Stimulated activated CD8-positive, alpha-beta memory T cell treated with anti-CD3 and anti-CD28 coated beads, Interleukin-4, amount 100 ng/mL, for 48 hours (primary cell): ENCODE data around the gene SERINC5.
A peak's percentile ranks its signal among the peaks of the same experiment; 100 is the strongest.
"Not testable (repeated sequence)": the region's sequence is repeated elsewhere in the genome, so short reads cannot be mapped to it uniquely, and the experiment has no call there.

ENCODE experiments used
- DNase-seq: peaks from one replicate; pipeline ENCODE4 v3.0.0-alpha.2; 2020

SERINC5 gene

GRCh38 chr5:80127116-80127552 lies 128.7 kb downstream of the SERINC5 start:
- DNase-seq = no peak

DNA sequence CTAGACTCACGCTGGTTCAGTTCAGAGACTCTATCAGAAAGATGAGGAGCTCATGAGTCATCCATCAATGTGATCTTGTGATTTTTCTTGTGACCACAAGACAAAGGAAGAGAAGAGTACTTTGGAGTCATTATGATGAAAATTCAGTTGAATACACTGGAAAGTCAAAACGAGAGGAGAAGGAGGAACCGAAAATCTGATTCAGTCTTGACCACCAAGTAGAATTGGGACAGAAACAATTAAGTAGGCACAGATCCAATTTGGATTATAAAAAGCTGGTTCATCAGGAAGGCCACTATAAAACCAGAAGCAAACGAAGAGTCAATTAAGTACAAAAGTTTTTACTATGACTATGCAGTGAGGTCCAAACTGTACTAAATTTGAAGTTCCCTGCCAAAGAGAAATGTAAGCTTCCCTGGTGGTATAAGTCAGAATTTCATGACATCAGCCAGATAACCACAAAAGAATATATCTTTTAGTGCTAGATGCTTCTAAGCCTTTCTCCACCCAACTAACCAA lies 129.8 kb downstream of the SERINC5 start:
- DNase-seq = no peak

DNA sequence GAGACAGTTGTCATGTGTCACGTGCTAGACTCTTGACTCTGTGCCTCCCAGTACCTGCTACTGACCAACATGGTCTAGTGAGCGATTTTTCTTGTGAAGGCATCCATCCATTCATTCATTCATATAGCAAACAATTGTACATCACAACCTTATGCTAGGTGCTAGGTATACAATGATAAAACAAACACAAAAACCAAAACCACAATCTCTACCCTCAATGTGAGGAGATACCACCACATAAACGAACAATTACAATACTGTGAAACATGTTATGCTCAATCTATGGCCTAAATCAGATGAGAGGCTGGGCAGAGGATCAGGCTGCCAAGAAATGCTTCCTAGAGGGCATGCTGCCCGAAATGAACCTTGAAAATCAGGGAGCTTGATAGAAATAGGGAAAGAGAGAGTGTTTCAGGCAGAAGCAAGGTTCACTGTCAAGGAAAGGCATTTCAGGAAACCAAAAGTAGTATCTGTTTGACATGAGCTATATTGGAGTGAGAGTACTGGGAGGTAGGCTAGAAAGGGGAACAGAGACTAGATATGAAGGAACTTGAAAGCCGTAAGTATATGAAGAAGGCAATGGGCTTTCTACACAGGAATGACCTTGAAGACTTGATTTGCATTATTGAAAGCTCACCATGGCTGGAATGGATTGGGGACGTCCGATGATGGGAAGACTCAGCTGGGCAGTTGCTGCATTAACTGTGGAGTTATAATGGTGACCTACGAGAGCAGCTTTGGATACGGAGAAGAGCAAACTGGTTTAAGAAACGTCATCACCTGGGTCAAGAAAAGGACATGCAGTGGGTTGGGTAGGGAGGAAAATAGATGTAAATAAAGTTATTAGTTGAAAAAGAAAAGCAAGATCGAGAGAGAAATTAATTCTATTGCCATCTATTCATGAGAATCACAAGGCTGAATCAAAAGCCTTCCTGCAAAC lies 130.6 kb downstream of the SERINC5 start:
- no peak for DNase-seq

DNA sequence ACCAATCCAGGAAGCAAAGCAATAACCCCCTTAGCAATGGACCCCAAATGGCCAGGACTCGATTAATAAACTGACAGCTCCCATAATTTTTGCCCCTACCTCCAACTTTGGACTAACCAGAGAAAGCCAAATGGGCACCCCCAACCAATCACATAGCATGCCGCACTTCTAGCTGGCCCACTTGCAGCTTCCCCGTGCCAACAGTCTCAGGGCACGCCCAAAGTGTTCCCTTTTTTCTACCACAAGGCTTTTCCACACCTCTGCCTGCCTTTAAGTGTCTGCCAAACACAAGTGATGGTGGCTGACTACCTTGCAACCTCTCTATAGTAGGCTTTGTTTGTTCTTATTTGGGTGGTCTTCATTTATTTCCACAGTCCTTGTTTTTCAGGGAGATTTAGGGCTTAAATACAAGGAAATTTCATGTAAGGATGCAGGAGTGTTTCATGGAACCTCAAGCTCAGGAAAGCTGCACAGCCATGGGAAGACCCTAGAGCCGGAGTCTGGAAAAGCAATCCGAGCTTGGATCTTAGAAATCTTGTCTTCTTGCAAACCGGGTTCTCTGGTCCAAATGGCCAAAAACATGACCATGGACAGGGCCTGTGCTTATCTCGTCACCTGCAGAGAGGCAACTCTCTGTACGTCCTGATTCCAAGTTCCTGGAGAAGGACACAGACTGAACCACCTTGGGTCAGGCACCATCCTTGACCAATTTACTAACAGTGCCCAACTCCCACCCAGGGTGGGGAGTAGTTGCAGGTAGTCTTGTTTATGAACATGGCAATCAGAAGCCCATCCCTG lies 131.5 kb downstream of the SERINC5 start:
- DNase-seq = no peak

- DNase-seq = no peak
Observed at GRCh38 chr5:80122579-80122978, 133.3 kb downstream of the SERINC5 start.

- DNase-seq = no peak
Observed at GRCh38 chr5:80119372-80119771, 136.5 kb downstream of the SERINC5 start.

GRCh38 chr5:80117446-80117845 lies 138.4 kb downstream of the SERINC5 start:
- no peak for DNase-seq

GRCh38 chr5:80116465-80116864 lies 139.4 kb downstream of the SERINC5 start:
- no peak for DNase-seq

DNA sequence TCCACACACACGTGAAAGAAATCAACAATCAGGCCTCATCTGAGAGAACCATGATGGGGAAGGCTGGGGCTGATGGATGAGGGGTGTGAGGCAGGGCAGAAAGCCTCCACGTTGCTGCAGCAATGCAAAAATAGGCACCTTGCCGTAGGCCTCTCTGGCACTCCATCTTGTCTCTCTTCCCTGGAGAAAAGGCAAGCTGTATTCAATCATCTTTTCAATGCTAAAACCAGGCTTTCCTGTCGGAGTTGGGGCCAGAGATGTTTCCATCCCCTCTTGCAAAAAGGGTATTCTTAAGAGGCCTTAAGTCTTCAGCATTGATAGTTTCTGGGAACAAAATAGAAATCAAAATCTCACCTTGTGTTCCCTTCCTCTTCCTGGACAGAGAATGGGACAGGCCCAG lies 139.8 kb downstream of the SERINC5 start:
- DNase-seq = no peak

- DNase-seq = no peak
Observed at GRCh38 chr5:80114860-80115259, 141.0 kb downstream of the SERINC5 start.

- DNase-seq = not testable (repeated sequence)
Observed at GRCh38 chr5:80111376-80111990, 144.4 kb downstream of the SERINC5 start.

DNA sequence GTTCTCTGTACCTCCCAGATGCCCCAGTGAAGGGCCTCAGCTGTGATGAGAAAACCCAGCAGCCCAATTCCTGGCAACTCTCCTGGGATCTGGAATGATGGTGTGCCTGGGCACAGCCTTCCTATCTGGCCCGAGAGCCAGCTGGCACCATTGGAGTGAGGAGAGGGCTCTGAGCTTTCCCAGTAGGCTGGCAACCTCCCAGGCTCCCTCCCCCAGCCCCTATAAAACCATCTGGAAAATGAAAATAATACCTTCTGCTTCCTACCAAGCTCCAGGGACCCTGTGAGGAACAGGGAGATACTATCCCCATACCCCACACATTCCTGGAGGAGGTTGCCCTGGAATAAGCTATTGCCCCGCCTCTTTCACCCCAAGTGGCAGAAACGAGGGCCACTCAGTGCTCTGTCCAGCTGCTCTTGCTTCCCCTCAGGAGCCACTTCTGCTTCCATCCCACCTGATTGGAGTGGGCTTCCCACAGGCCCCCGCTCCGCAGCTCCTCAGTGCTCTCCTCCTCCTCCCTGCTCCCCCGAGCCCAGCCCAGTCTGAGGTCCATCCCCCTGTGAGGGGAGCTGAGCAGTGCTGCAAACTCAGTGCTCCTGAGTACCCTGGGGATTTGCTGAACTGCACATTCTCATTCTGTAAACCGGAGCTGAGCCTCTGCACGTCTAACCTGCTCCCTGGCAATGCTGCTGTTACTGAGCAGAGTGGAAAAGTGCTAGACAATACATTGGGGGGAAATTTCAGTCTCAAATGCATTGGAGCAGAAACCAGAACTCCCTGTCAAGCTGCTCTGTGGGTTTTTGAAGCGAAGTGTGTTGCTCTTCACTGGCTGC lies 146.0 kb downstream of the SERINC5 start:
- DNase-seq = no peak

DNA sequence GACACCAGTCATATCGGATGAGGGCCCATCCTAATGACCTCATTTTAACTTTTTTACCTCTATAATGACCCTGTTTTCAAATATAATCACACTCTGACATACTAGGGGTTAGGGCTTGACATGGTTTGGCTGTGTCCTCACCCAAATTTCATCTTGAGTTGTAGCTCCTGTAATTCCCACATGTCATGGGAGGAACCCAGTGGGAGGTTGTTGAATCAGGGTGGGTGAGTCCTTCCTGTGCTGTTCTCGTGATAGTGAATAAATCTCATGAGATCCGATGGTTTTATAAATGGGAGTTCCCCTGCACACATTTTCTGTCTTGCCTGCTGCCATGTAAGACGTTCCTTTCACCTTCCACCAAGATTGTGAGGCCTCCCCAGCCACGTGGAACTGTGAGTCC lies 148.9 kb downstream of the SERINC5 start:
- DNase-seq = no peak

GRCh38 chr5:80105698-80106439 lies 150.0 kb downstream of the SERINC5 start:
- no peak for DNase-seq

DNA sequence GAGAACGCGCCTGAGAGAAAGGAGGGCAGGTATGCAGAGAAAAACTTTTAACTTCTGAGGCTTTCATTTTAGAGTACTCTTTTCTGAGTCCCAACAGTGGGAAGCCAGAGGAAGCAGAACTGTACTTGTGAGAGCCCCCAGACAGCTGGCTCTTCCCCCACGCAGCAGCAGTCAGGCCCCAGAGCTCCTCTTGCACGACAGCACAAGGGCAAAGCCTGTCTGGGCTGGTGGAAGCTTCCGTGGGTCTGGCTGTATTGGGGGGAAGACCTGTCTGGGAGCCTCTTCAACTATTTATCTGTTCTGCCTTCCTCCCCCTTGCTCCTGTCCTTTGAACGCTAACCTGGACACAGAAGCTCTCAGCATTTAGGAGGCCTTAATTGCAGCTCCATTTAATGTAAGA lies 152.5 kb downstream of the SERINC5 start:
- no peak for DNase-seq

- DNase-seq = no peak
Observed at GRCh38 chr5:80101993-80102392, 153.9 kb downstream of the SERINC5 start.

DNA sequence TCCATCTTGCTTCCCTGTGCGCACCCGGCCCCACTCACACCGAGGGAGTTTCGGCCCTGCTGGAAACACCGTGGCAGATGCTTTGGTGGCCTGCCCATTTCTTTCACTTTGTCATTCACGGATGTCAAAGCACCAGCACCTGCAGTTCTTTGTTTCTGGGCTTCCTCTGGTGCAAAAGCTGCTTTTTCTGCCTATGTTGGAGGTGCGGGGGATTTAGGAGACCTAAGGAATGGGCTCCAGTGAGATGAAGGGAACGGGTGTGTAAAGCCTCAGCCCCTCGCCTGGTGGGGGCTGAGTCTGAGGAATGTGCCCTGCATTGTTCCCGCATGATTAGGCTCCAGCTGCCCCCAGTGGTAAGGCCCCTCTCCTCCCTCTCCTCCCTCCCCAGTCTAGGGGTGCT lies 158.4 kb downstream of the SERINC5 start:
- DNase-seq = no peak

DNA sequence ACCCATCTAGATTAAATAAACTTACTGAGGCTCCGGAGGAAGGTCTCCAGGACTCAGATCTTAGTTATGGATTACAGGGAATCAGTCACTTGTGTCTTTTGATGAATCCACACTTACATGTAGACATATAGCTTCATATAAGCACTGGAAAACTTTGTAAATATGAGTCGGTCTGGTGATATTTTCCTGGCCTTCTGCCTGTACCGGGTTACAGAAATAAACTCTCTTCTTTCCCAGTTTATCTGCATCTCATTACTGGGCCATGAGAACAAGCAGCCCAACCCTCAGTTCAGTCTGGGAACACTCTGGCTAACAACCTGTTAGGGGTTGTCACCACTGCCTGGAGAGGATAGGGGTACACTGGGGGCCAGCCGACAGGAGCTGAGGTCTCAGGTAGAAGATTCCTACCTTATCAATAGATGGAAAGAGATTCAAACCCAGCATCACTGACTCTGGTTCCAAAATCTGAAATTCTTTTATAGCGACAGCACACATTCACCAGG lies 161.6 kb downstream of the SERINC5 start:
- DNase-seq = no peak

DNA sequence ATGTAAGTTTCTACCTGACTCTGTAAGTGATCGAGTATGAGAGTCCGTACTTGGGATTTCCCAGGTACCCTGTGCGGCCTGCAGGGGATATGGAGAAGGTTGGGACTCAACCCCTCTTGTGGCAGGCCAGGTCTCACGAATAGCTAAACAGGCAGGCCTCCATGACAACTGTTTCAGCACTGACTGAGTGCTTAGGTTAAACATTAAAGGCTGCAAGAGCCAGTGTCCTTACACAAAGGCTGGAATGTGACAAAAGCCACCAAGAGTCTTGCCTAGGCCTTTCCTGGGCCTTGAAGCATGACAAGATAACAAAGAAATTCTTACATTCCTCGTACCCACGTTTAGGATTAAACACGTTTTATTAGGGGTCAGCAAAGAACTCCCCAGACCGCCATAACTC lies 162.1 kb downstream of the SERINC5 start:
- no peak for DNase-seq

- DNase-seq = no peak
Observed at GRCh38 chr5:80092486-80093107, 163.3 kb downstream of the SERINC5 start.

DNA sequence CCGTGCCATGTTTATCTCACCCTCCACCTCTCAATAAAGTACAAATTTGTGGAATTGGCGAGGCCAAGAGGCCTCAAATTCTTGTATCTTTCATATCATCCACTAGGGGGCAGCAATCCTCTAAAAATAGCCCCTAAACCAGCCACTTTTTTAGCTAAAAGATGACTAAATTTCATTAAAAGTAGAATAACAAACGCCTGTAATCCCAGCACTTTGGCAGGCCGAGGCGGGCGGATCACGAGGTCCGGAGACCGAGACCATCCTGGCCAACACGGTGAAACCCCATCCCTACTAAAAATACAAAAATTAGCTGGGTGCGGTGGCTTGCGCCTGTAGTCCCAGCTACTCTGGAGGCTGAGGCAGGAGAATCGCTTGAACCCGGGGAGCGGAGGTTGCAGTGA lies 164.1 kb downstream of the SERINC5 start:
- peak; percentile 30 for DNase-seq
